Subcutaneous abdominal adipose tissue (tissue), 5 donors: ENCODE results near the gene CDKN2AIP.
A peak's percentile ranks its signal among the peaks of the same experiment; 100 is the strongest.

ENCODE experiments used
- H3K27ac ChIP-seq: one replicate; pipeline ENCODE4 v1.7.0; 2013; ENCODE audit warnings: low read depth, mild to moderate bottlenecking, inconsistent platforms, low read length, moderate library complexity
- H3K27me3 ChIP-seq, 5 donors: one replicate each; pipeline ENCODE4 v1.7.0; 2013; ENCODE audit warnings: low read length in 5 of 5, inconsistent platforms in 1 of 5; ENCODE audit not compliant: control insufficient read depth in 5 of 5, insufficient read depth in 4 of 5
- H3K36me3 ChIP-seq, 5 donors: one replicate each; pipeline ENCODE4 v1.7.0; 2013; ENCODE audit warnings: low read length in 5 of 5; ENCODE audit not compliant: control insufficient read depth in 5 of 5, insufficient read depth in 5 of 5
- H3K4me1 ChIP-seq, 5 donors: one replicate each; pipeline ENCODE4 v1.7.0; 2013; ENCODE audit warnings: low read length in 5 of 5, mild to moderate bottlenecking in 3 of 5, moderate library complexity in 1 of 5; ENCODE audit not compliant: control insufficient read depth in 5 of 5, insufficient read depth in 5 of 5
- H3K4me3 ChIP-seq, 5 donors: one replicate each; pipeline ENCODE4 v1.7.0; 2013; ENCODE audit warnings: low read length in 5 of 5, low read depth in 1 of 5
- H3K9ac ChIP-seq, 5 donors: one replicate each; pipeline ENCODE4 v1.7.0; 2013; ENCODE audit warnings: low read length in 5 of 5, mild to moderate bottlenecking in 4 of 5, moderate library complexity in 3 of 5
- H3K9me3 ChIP-seq, 5 donors: one replicate each; pipeline ENCODE4 v1.7.0; 2013; ENCODE audit warnings: low read length in 5 of 5; ENCODE audit not compliant: control insufficient read depth in 5 of 5
- donor health status: healthy.
- donor health status: healthy.
- donor health status: healthy.
- donor health status: healthy.
- donor health status: healthy.

The CDKN2AIP gene

DNA sequence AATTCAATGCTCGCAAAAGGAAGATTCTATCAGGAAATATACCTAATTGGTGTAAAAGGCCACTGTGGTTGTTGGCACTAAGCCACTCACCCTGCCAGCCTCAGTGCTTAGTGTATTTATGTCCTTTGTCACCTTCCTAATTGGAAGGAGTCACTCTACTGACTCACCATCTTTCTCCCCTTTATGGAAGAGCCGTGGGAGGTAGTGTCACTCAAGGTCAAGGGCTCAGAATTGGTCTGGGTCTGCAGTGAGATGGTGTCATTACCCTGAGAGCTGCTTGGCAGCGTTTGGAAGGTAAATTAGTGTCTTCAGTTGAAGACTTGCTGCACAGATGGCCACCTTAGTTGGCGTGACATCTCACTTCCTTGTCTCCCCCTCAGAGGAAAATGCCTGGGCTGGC is 41.7 kb upstream of the CDKN2AIP start:
- Histone ChIP-seq H3K4me3 (no peak overlapping the region), H3K9me3 (no peaks in the 10 kb centered on the region), H3K36me3 (no peaks in the 10 kb centered on the region), H3K27ac (no peak overlapping the region), H3K9ac (no peak overlapping the region), H3K27me3 (no peaks in the 10 kb centered on the region), H3K4me1 (peaks cover 0 to 27% (median 17%) of the 10 kb centered on the region in 5 donors)

DNA sequence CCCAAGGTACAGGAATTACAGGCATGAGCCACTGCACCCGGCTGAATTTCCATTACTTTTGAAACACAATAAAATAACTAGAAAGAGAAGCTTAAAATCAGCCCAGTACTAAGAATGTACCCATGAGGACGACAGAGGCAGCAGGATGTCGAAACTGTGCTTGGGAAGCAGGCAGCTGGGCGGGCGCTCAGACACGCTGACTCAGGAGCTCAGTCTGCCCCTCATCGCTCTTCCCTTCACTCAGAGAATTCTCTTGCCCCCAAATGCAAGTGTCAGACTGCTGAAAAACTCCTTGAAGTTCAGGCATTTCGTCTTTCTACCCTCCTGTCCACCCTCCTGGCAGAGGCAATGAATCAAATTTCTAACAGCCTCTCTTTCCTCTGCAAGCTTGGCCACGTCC is 41.0 kb upstream of the CDKN2AIP start:
- Histone ChIP-seq H3K27me3 (no peaks in the 10 kb centered on the region), H3K9ac (no peak overlapping the region), H3K9me3 (no peaks in the 10 kb centered on the region)

DNA sequence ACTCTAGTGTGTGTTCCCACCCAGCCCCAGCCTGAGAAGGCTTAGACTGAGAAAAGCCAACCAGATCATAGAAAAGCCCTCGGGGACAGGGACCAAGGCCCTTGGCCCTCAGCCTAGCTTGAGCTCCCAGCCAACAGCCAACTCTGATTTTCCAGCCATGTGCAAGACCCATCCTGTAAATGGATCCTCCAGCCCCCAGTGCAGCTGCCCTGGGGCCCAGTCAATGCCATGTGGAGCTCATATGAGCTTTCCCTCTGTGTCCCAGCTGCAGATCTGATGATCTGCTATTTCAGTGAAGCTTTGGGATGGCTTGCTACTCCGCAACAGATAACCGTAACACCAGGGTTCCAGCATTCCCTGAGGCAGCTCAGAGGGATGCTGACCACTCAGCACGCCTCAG is 40.5 kb upstream of the CDKN2AIP start:
- Histone ChIP-seq H3K27ac (no peak overlapping the region), H3K36me3 (no peaks in the 10 kb centered on the region), H3K27me3 (no peaks in the 10 kb centered on the region), H3K9me3 (no peaks in the 10 kb centered on the region), H3K4me3 (no peak overlapping the region), H3K9ac (no peak overlapping the region), H3K4me1 (peaks cover 0 to 17% (median 7%) of the 10 kb centered on the region in 5 donors)

More for the DNA sequence above, 41.0 kb upstream of the CDKN2AIP start:
- Histone ChIP-seq H3K4me3 (no peak overlapping the region), H3K36me3 (no peaks in the 10 kb centered on the region), H3K27ac (no peak overlapping the region), H3K4me1 (peaks cover 0 to 19% (median 10%) of the 10 kb centered on the region in 5 donors)

DNA sequence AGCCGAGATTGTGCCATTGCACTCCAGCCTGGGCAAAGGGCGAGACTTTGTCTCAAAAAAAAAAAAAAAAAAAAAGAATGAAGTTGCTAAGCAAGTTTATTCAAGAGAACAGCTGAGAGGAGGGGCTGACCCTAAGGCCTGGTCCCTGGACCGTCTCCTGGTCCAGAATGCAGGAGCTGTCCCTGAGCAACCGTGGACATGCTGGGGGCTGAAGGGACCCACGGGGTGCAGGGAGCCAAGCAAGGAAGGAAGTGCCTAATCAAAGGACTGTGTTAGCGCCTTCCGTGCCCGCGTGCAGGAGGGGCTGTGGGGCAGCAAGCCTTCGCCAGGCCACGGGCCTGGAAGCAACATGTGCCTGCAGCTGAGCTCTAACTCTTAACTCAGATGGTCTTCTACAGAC is 39.1 kb upstream of the CDKN2AIP start:
- Histone ChIP-seq H3K9ac (no peak overlapping the region), H3K9me3 (no peaks in the 10 kb centered on the region), H3K27ac (no peak overlapping the region), H3K4me3 (no peak overlapping the region), H3K36me3 (no peaks in the 10 kb centered on the region), H3K27me3 (no peaks in the 10 kb centered on the region), H3K4me1 (peaks cover 0 to 9% (median 4%) of the 10 kb centered on the region in 5 donors)

DNA sequence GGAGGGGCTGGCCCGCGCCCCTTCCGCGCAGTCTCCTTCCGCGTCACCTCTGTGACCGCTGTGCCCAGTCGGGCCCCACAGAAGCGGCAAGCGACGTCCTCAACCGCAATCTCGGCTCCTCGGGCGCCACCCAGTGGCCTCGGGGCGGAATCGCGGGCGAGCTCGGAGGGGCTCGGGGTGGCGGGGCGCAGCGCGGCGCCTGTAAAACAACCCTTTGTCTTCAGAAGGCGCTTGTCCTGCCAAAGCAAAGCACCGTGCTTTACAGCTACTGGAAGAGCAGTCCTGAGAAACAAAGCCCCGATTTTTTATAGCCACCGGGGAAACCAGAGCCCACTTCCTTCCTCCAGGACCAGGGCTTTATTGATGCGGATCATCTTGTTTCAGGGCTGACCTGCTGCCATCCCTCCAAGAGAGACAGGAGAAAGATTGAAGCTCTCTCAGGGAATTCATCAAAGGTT is 37.3 kb upstream of the CDKN2AIP start:
- Histone ChIP-seq H3K9me3 (no peaks in the 10 kb centered on the region), H3K4me3 (peak overlapping the region; percentile 43 to 72 (median 62)), H3K9ac (peak overlapping the region; percentile 21 to 75 (median 56)), H3K27ac (no peak overlapping the region), H3K27me3 (no peaks in the 10 kb centered on the region), H3K4me1 (peaks cover 0 to 9% (median 4%) of the 10 kb centered on the region in 5 donors), H3K36me3 (no peaks in the 10 kb centered on the region)

DNA sequence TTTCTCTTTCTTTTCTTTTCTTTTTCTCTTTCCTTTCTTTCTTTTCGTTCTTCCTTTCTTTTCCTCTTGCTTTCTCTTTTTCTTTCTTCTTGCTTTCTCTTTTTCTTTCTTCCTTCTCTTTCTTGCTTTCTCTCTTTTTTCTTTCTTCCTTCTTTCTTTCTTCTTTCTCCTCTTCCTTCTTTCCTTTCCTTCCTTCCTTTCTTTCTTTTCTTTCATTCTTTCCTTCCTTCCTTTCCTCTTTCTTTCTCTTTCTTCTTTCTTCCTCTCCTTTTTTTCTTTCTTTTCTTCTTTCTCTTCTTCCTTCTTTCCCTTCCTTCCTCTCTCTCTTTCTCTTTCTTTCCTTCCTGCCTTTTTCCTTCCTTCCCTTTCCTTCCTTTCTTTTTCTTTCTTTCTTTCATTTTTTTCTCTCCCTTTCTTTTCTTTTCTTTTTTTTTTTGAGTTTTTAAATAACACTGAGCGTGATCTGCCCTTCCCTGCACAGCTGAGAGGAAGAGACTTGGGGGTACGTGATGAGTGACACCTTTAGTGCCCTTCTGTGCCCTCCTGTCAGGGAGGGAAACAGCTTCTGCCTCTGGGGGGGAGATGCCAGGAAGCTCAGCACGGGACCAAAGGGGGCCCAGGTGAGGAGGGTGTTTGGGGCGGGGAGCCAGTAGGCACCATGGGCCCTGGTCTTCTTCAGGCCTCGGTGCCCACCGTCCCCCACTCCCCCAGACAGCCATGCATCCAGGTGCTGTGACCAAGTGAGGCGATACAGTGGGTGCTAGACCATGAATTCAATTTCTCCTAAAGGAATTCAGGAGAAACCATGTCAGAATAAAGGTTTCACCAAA is 36.6 kb upstream of the CDKN2AIP start:
- Histone ChIP-seq H3K36me3 (no peaks in the 10 kb centered on the region), H3K9me3 (no peaks in the 10 kb centered on the region), H3K27me3 (no peaks in the 10 kb centered on the region), H3K4me3 (peak overlapping the region; percentile 43 to 72 (median 62)), H3K27ac (no peak overlapping the region), H3K9ac (peak overlapping the region; percentile 21 to 75 (median 56)), H3K4me1 (peaks cover 0 to 9% (median 4%) of the 10 kb centered on the region in 5 donors)

DNA sequence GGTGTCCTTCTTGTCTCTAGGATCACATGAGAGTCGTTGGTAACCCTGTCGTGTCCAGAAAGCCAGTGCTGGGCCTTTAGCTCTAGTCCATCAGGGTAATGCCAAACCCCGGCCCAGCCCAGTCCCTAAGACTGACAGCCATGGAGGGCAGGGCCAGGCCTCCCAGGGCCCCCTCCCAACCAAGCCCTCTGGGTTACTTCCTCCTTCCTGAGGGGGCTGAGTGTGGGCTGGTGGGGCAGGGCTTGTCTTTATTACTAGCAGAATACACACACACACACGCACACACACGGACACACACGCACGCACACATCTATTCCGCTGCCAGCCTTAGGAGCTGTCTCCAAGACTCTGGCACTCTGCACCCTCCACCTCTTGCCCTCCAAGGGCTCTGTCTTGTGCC is 35.6 kb upstream of the CDKN2AIP start:
- no peaks in the 10 kb centered on the region for H3K9me3 ChIP-seq
- H3K4me3 ChIP-seq: no peak overlapping the region
- no peaks in the 10 kb centered on the region for H3K27me3 ChIP-seq
- no peak overlapping the region for H3K27ac ChIP-seq
- H3K9ac ChIP-seq: no peak overlapping the region
- peaks cover 0 to 9% (median 4%) of the 10 kb centered on the region in 5 donors for H3K4me1 ChIP-seq
- H3K36me3 ChIP-seq: no peaks in the 10 kb centered on the region

DNA sequence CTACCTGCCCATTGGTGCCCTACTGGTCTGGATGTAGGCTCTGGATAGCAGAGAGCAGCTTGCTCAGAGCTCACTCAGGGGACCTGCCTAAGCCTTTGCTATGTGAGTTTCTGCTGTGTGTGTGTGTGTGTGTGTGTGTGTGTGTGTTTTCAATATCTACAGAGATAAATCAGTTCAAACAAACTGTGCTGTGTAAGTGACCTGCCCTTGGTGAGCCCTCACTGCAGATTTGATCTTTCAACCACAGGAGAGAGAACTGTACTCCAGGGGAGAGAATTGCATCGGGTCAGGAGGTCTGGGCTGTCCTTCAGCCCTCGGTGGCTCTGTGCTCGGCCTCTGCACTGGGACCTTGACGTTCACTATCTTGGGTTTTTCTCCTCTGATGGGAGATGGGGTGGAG is 35.0 kb upstream of the CDKN2AIP start:
- no peaks in the 10 kb centered on the region for H3K27me3 ChIP-seq
- H3K9ac ChIP-seq: no peak overlapping the region
- H3K36me3 ChIP-seq: no peaks in the 10 kb centered on the region
- no peak overlapping the region for H3K27ac ChIP-seq
- H3K4me1 ChIP-seq: peaks cover 0 to 9% (median 4%) of the 10 kb centered on the region in 5 donors
- no peak overlapping the region for H3K4me3 ChIP-seq
- no peaks in the 10 kb centered on the region for H3K9me3 ChIP-seq

DNA sequence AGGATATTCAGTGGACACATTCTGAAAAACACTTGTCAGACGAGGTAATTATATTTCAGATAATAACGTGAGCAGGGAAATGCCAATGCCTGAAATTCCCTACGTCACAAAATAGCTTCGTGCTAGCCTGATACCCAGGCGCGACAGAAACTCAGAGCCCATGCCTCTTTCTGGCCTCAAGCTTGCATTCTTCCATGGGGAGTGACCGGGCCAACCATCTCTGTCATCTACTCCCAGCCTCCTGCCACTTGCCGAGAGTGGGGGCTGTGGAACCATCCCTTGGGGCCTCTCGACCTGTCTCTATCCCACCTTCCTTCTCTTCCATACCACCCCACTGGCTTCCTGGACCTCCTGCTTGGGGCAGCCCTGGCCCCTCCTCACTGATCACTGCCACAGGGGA is 34.5 kb upstream of the CDKN2AIP start:
- Histone ChIP-seq H3K27ac (no peak overlapping the region), H3K4me3 (no peak overlapping the region), H3K9me3 (no peaks in the 10 kb centered on the region), H3K36me3 (no peaks in the 10 kb centered on the region), H3K9ac (no peak overlapping the region), H3K4me1 (peaks cover 0 to 9% (median 4%) of the 10 kb centered on the region in 5 donors), H3K27me3 (no peaks in the 10 kb centered on the region)

DNA sequence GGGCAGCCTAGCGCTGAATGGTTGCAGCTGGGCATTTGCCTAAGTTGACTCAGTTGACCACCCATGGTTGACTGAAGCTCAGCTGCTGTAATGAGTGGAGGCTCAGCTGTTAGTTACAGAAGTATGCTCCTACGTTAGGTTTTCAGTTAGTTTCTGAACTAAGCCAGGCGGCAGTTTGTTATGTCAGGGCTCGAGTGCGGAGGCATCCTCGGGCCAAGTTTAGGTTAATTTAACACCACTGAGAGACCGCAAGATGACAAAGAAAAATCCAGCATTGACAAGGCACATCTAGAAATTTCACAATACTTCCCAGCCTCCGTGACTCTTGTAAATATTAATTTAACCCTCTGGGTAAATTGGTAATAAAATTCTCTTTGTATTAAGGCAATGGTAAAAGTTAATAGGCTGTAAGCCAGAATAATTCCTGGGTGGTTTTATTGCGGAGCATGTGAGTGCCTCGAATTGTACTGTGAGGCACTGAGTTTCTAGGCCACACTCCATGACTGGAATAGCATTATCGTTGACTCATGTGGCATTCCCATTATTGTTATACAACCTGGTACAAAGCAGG is 33.1 kb upstream of the CDKN2AIP start:
- H3K36me3 ChIP-seq: no peaks in the 10 kb centered on the region
- H3K27ac ChIP-seq: no peak overlapping the region
- H3K27me3 ChIP-seq: no peaks in the 10 kb centered on the region
- peaks cover 0 to 9% (median 4%) of the 10 kb centered on the region in 5 donors for H3K4me1 ChIP-seq
- H3K9me3 ChIP-seq: no peaks in the 10 kb centered on the region
- no peak overlapping the region for H3K9ac ChIP-seq
- H3K4me3 ChIP-seq: no peak overlapping the region
